Lower leg skin (tissue), 4 donors: ENCODE results near the gene TRMT10C. TPM values are rescaled to one million over a fixed set of nuclear protein-coding genes. Genes with fewer than 3 reads are reported as not detected.

Source experiments
- DNase-seq, 2 donors: peaks; one replicate each; pipeline ENCODE4 v3.0.0-alpha.2; 2019; ENCODE audit warnings: low spot score in 2 of 2
- H3K4me3 ChIP-seq: fragments of 200-600 bp; sonication (generic); 2 replicates; pipeline ENCODE4 v1.5.1; 2017; ENCODE audit warnings: mild to moderate bottlenecking, low read depth; ENCODE audit not compliant: poor library complexity, severe bottlenecking
- CTCF ChIP-seq, 3 donors: fragments of 450-650 bp; IDR thresholded peaks; one replicate each; pipeline ENCODE4 v1.5.1; 2016; ENCODE audit warnings: antibody characterized with exemption in 3 of 3, mild to moderate bottlenecking in 3 of 3, moderate library complexity in 2 of 3
- POLR2A ChIP-seq, 2 donors: fragments of 450-650 bp; IDR thresholded peaks; one replicate each; pipeline ENCODE4 v1.6.1; 2016 to 2017; ENCODE audit warnings: antibody characterized with exemption in 2 of 2, mild to moderate bottlenecking in 1 of 2, moderate library complexity in 1 of 2
- WGBS, 2 donors: methylation state at CpG; one replicate each; pipeline ENCODE4 v1.1.5; 2018; 5-methylcytosine and 5-hydroxymethylcytosine counted together
- intact Hi-C: fragments of 100-400 bp; cut with DNase I; formaldehyde crosslinking; loops from one replicate; pipeline ENCODE4 v1.15.0; 2023; ENCODE audit warnings: low total_unique reads
- total RNA-seq, 4 donors: library from RNA; depleted of rRNA; stranded (reverse); fragments of >200 nt; gene quantifications; one replicate each; pipeline ENCODE4 v1.1.0, GENCODE V29; 2016

The TRMT10C gene
- total RNA-seq, 4 donors from 2014 or later = 14.3 to 22.3 (median 20.4) TPM

- intact Hi-C loops = no loop called here
Observed at GRCh38 chr3:101556064-101556463, 5.6 kb upstream of the TRMT10C start.

GRCh38 chr3:101567528-101568317 lies 6.1 kb downstream of the TRMT10C start:
- no peak overlapping the region for H3K4me3 ChIP-seq
- DNase-seq = no peak
- 84 to 86% methylated on average over 6 of the region's 6 CpGs for WGBS, 2 donors
- TF ChIP-seq CTCF (IDR thresholded peaks at IDR 0.05) (no peak), POLR2A (IDR thresholded peaks at IDR 0.05) (no peak)
- intact Hi-C loops = no loop called here

More at GRCh38 chr3:101556064-101556463, 5.6 kb upstream of the TRMT10C start:
- TF ChIP-seq POLR2A (IDR thresholded peaks at IDR 0.05) (no peak), CTCF (IDR thresholded peaks at IDR 0.05) (no peak)
- WGBS, 2 donors = 51 to 57% methylated on average over 3 of the region's 3 CpGs
- no peak overlapping the region for H3K4me3 ChIP-seq
- no peak for DNase-seq

- WGBS, 2 donors = 62 to 76% methylated on average over 9 of the region's 9 CpGs
- no peak overlapping the region for H3K4me3 ChIP-seq
- DNase-seq = no peak
- TF ChIP-seq POLR2A (IDR thresholded peaks at IDR 0.05) (no peak), CTCF (IDR thresholded peaks at IDR 0.05) (no peak)
- intact Hi-C loops = no loop called here
Observed at GRCh38 chr3:101571028-101571895, 9.6 kb downstream of the TRMT10C start.

- intact Hi-C loops = no loop called here
- TF ChIP-seq POLR2A (IDR thresholded peaks at IDR 0.05) = peak in 1 of 2 donors; percentile 45
- peak in 2 of 3 donors; percentile 12 to 91 for TF ChIP-seq CTCF (IDR thresholded peaks at IDR 0.05)
- H3K4me3 ChIP-seq = peak within 1 kb of the TSS; percentile 90
- 1 to 2% methylated on average over 44 to 47 of the region's 47 CpGs for WGBS, 2 donors
- peak; percentile 98 to 100 for DNase-seq
Observed at GRCh38 chr3:101573449-101574387, 12.1 kb downstream of the TRMT10C start, which contains the start of gene PCNP. Gene PCNP (plus strand): TSS chr3:101574180. CDS start chr3:101574216, 36 bp downstream.
